GM18909 (cell line): ENCODE data around the gene S100A8.

ENCODE experiments used
- ATAC-seq: cut with Tn5 transposase; IDR thresholded peaks from one replicate; pipeline ENCODE4 v1.9.1; 2021; ENCODE audit warnings: mild to moderate bottlenecking; ENCODE audit not compliant: unreplicated experiment, poor library complexity

Gene S100A8

DNA sequence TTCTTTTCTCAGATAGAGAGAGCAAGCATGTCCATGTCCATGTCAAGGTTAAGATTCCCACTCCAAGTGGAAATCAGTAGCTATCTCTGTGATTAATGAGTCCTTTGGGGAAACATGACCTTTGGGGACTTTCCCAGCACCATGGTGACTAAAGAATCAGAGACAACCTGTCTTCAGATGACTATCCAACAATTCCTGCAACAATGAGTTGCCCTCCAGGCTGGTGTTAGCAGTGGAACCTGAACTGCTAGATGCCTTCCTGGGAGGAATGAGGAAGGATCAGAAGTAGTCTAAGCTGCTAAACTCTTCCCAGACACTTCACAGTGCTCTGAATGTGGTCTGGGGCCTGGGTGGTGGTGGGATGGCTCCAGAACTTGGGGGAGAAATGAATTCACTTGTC lies 26.7 kb downstream of the S100A8 start:
- no peak for ATAC-seq

DNA sequence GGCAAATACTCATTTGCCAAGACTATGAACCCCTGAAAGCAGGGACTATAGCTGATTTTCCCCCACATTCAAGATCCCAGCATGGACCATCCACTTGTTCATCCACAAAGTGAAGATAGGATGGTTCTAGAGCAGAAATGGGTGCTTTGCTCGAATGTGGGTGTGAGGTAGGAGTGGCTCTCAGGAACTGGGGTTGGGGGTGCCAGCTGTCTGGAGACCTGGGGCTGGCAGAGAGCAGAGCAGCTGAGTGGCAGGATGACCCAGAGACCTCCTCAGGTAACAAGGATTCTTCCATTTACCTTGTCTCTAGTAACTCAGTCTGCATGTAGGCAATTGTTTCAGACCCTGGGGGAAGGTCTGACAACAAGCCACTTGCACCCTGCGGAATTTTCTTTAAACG lies 27.2 kb downstream of the S100A8 start:
- no peak for ATAC-seq

DNA sequence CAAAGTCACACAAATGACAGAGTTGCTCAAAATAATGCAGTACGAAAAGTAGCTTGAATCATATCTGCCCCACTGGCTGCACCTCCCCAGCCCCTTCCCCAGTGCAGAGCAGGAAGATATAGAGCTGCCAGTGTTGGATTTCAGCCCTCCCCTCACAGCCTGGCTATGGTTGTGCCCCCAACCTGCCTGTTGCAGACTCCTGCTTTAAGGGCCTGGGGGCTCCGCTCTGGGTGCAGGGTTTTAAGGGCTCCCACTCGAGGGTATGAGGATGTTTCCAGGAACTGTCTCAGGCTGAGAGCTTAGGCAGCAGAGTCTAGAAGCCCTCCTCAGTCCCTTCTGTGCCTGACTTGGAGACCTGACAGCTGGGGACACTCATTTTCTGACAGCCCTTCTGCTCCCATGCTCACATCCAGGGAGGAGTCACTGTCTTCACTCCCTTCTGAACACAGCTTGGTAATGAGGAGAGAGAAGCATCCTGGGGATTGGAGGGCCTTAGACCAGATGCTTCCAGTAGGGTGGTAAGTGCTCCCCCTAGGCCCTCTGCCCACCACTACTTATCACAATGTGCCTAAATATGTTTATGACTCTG lies 28.6 kb downstream of the S100A8 start:
- ATAC-seq: no peak

DNA sequence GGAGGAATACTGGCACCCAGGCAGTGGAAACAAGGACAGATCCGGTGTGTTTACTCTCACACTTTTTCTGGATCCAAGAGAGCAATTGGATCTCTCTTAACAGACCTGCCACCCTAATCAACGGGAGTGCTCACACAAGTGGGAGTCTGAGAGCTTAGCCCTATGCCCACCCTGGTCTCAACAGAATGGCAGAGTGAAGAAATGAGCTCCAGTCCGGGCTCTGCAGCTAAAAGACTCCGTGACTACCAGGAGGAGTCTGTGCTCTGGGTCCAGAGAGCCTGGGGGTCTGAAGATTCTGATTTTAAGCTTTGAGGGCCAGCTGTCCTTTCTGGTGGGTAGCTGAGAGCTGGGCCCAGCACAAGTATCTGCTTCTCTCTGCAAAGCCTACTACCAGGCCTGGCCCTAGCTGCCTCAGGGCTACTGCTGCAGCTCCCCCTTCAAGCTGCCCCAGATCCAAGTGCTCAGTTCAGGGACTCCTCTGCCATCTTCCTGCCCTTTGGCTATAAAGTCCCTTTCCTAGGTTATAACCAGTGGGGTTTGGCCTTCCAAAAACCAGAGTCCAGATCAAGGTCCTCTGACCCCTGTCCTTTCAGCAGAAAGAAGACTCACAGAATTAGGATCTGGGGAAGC lies 29.3 kb downstream of the S100A8 start:
- ATAC-seq: no peak

DNA sequence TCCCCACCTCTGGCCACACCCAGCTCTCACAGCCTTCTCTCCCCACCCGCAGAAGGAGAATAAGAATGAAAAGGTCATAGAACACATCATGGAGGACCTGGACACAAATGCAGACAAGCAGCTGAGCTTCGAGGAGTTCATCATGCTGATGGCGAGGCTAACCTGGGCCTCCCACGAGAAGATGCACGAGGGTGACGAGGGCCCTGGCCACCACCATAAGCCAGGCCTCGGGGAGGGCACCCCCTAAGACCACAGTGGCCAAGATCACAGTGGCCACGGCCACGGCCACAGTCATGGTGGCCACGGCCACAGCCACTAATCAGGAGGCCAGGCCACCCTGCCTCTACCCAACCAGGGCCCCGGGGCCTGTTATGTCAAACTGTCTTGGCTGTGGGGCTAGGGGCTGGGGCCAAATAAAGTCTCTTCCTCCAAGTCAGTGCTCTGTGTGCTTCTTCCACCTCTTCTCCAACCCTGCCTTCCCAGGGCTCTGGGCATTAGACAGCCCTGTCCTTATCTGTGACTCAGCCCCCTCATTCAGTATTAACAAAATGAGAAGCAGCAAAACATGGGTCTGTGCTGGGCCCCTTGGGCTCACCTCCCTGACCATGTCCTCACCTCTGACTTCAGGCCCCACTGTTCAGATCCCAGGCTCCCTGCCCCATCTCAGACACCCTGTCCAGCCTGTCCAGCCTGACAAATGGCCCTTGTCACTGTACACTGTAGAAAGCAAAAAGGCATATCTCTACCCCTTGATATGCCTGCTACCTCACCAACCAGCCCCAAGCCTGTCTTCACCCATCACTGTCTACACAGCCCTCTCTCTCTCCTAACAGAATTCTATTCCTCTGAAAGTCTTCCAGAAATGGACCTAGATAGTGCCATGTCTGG lies 30.0 kb downstream of the S100A8 start:
- no peak for ATAC-seq

DNA sequence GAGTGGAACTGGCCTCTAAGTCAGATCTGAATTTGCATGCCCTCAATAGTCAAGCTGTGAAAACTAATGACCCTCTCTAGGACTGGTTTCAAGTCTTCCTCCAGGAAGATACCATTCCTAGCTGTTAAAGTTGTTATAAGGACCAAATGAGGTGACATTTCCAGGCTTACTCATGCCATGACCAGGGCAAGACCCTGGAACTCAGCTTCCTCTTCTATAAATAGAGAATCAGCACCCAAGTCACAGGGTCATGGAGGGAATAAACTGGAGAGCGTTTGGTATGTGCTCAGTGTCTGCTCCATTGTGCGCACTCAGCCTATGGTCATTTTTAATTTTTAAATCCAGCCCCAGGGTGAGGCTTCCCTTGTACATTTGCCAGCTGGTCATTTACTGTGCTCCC lies 30.7 kb downstream of the S100A8 start:
- no peak for ATAC-seq

DNA sequence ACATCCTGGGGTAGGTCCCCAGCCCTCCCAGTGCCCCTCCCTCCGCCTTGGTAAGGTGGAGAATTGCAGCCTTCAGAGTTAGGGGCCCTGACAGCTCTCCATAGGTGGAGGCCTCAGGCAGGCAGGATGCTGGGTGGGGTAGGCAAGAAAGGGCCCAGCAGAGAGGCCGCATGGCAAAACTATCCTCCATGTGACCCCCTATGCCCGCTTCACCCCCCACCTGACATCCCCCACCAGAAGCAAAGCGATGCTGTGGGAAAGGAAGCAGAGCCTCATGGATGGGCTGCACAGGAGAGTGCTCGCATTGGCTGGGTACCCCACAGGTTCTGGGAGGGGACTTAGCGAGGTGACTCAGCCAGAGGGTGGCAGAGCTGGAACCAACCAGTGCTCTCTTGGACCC lies 31.6 kb downstream of the S100A8 start:
- ATAC-seq: no peak

DNA sequence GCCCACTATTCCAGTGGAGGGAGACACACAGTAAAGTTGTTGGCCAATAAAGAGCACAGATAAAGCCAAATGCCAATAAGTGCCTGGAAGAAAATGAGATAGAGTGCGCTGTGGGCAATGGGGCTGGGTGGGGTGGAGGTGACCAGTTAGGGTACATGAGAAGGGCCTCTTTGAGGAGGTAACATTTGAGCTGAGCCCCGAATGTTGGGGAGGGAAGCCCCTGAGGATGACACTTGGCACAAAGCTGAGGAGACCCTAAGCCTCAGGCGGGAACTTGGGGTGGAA lies 32.2 kb downstream of the S100A8 start:
- no peak for ATAC-seq

DNA sequence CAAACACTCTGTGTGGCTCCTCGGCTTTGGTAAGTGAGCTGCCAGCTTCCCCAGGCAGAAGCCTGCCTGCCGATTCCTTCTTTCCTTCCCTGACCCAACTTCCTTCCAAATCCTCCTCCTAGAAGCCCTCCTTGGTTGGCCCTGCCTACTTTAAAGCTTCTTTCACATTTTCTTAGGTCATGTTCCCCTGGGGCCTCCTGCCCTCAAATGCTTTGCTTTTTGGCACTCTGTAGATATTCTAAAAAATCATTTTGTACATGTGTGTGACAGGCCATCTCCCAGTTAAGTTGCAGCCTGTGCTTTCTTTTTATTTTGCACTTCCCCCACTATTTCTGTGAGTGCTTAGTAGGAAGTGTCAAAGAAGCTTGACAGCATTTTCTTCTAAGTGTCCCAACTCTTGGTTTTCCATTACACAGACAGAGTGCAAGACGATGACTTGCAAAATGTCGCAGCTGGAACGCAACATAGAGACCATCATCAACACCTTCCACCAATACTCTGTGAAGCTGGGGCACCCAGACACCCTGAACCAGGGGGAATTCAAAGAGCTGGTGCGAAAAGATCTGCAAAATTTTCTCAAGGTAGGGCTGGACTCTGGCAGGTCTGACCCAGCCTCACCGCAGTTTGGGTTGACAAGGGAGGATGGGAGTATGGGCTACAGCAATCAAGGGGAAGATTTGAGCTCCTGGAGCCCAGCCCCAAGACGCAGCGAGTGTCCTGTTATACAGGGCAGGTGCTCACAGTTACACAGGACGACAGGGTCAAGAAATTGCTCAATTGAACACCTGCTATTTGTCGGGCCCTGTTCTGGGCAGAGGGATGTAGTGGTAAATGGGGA lies 32.8 kb downstream of the S100A8 start, which contains the start of gene S100A9:
Gene S100A9 (plus strand): TSS at position 2 of the 838 bp plus-strand sequence. CDS start 430 bp downstream, at position 432.
- no peak for ATAC-seq

DNA sequence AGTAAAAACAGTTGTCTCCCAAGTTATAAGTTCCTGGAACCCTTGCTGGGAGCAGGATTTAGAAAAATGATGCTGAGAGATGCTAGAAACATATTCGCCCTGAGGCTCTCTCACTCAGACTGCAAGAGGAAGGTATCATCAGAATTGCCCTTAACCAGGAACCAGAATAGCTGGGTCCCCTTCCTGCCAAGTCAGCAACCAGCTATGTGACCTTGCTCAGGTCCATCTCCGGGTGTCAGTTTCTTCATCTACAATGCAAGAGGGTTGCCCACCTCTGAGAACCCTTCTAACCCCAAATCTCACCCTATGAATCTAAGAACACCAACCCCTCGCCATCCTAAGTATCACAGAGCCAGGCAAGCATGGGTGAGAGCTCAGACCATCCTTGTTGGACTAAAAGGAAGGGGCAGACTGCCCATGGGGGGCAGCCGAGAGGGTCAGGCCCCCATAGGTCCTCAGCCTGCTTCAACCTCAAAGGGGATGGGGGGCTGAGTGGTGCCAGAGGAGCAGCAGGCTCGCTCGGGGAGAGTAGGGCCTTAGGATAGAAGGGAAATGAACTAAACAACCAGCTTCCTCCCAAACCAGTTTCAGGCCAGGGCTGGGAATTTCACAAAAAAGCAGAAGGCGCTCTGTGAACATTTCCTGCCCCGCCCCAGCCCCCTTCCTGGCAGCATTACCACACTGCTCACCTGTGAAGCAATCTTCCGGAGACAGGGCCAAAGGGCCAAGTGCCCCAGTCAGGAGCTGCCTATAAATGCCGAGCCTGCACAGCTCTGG lies 33.6 kb downstream of the S100A8 start:
- no peak for ATAC-seq

DNA sequence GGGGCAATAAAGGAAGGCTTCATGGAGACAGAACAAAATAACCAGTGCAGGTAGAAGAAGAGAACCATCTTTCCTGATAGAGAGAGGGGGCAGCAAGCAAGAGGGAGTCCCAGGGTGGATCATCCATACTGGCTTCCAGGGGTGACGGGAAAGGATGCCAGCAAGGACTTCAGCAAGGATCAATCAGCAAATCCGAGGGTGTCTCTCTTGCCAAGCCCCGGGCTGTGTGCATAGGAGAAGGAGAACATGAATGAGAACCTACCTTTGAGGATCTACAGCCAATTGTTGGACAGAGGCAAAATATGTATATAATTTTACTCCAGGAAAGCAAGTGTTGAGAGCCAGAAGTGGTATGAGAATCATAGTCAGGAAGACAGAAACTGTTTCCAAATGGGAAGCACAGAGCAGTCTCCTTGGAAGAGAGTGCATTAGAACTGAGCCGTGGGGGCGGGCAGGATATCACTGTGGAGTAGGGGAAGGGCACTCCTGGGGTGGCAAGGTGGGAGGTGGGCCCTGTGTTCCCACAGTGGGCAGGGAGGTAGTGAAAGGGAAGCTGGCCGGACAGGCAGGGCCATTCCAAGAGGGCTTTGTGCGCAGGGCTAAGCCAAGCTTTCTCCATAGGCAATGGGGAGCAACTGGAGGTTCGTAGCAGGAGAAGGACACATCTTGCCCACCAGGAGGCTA lies 34.3 kb downstream of the S100A8 start:
- ATAC-seq: no peak

DNA sequence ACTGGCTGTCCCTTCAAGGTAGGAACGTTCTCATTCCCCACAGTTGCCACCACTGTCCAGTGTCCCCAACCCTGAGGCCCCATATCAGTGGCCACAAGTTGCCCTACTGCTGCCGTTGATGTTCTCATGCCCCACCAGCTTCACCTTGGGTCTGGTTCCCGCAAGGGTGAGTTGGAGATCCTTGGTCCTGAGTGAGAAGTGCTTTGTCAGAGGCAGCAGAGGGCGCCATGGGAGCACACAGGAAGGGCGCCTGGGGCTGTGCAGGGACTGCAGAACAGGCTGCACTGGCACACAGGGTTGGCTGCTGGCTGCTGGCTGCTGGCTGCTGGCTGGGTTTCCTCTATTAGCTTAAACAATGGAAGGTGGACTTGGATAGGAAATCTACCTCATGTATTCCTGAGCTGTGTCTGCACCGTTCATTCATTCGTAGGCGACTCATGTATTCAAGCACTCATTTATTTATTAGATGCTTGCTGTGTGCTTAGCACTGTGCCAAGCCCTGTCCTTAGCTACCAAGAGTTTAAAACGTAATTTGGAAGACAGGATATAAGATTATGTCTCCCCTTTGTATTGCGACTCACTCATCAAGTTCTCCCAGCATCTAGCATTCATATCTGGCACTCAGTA lies 35.3 kb downstream of the S100A8 start:
- no peak for ATAC-seq

DNA sequence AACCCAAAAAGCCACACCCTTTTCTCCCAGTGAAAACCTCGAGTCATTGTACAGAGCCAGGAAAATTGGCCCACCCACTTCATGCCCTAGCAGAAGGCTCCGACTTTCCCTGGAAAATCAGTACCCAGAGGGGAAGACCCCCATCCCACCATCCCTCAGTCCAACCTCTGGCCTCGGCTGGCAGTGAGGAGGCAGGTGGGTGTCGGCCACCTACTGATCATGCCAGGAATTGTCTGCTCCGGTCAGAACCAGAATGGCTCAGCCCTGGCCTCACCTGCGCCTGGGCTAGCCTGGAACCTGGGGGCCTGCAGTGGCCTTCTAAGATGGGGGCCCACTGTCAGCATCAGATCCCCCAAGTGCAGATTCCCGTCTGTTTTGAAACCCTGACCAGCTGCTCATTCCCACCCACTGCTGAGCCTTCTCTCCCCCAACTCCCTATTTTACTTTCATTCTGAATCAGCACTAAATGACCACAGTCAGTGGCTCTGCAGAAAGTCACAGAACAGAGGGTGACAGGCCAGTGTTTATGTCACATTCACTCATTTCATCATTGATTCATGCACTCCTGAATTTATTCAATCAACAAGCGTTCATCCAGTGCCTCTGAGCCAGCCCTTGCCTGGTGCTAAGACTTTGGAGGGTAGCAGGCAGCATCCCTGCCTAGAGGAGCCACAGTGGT lies 36.2 kb downstream of the S100A8 start:
- no peak for ATAC-seq

DNA sequence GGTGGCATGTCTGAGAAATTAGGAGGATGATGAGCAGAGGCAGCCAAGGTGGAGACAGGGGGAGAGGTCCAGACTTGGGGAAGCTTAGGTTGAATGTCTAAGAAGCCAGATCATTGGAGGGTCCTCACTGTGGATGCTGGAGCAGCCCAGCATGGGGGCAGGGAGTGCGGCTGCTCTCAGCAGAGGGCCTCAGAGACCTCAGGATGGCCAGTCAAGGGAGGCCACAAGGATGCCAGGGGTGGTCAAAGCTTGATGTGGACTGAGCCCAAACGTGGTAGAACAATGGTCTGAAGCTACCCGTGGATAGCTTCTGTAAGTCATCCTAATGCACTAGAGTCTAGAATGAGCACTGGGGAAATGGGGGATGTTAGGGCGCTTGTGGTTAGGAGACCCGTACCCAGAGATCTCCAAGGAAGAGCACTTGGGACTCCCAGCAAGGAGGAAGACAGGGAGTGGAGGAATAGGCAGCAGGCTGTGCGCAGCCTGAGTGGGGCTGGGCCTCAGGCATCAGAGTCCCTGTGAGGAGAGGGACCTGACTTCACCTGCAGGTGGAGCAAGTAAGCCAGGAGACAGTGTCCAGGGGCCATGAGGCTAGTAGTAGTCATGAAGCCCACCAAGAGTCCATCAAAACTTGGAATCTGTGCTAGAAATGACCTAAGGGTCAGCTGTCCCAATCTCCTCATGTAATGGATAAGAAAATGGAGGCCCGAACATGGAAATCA lies 37.5 kb downstream of the S100A8 start:
- ATAC-seq: no peak

DNA sequence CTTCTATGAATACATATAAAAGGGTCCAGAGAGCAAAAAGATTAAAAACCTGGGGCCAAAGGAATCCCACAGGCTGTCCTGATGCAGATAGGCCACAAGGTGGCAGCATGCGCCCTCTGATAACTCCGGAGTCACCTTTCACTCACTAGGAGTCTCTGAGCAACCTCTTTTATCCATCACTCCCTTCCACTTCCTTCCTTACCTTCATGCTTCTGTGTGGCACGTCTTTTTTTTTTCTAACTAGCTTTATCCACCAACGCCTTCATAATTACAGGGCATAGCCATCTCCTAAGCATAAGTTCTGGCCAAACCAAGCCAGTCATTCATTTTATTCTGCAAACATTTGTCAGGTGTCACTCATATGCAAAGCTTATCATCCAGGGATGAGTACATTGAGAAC lies 38.4 kb downstream of the S100A8 start:
- ATAC-seq: peak; percentile 53

DNA sequence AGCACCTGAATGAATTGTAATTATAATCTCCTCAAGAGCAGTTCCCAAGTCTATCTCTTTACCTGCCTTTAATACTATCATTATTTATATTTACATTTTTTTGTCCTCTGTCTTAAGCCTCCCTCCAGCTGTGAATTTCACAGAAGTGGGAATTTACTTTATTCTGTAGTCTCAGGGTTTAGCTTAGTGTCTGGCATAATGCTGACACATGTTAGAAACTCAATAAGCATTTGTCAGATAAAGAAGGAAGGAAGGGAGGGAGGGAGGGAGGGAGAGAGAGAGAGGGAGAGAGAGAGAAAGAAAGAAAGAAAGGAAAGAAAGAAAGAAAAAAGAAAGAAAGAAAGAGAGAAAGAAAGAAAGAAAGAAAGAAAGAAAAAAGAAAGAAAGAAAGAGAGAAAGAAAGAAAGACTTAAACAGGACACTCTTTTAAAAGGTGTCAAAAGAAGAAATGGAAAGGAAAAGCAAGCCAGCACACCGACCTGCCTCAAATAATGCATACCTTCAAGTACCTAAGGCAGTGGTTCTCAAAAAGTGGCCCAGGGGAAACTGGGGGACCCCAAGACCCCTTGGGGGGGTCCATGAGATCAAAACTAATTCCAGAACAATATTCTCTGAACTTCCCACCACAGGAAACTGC lies 40.4 kb downstream of the S100A8 start:
- no peak for ATAC-seq
